Glutamatergic neuron (in vitro differentiated cells): ENCODE measurements around the gene FOS. TPM values are rescaled to one million over a fixed set of nuclear protein-coding genes. Genes with fewer than 3 reads are reported as not detected.

Source experiments
- DNase-seq: peaks from one replicate; pipeline ENCODE4 v3.0.0; 2022
- H3K27ac Mint-ChIP-seq: one replicate; pipeline ENCODE4 v1.8.0; 2020; ENCODE audit warnings: mild to moderate bottlenecking, mixed read lengths, inconsistent platforms; ENCODE audit not compliant: unreplicated experiment
- H3K27me3 Mint-ChIP-seq: one replicate; pipeline ENCODE4 v1.8.0; 2020; ENCODE audit warnings: mild to moderate bottlenecking, moderate library complexity, mixed read lengths, inconsistent platforms; ENCODE audit not compliant: unreplicated experiment
- H3K36me3 Mint-ChIP-seq: one replicate; pipeline ENCODE4 v1.8.0; 2020; ENCODE audit warnings: mild to moderate bottlenecking, mixed read lengths, inconsistent platforms; ENCODE audit not compliant: unreplicated experiment
- H3K4me1 Mint-ChIP-seq: one replicate; pipeline ENCODE4 v1.8.0; 2020; ENCODE audit warnings: mild to moderate bottlenecking, low read depth, mixed read lengths, inconsistent platforms; ENCODE audit not compliant: unreplicated experiment
- H3K4me3 Mint-ChIP-seq: one replicate; pipeline ENCODE4 v1.8.0; 2020; ENCODE audit warnings: mild to moderate bottlenecking, mixed read lengths, inconsistent platforms; ENCODE audit not compliant: unreplicated experiment
- H3K9me3 Mint-ChIP-seq: one replicate; pipeline ENCODE4 v1.8.0; 2020; ENCODE audit warnings: mild to moderate bottlenecking, moderate library complexity, mixed read lengths, inconsistent platforms; ENCODE audit not compliant: unreplicated experiment
- CTCF ChIP-seq: fragments of 200-600 bp; sonication (generic); IDR thresholded peaks from one replicate; pipeline ENCODE4 v1.5.0; 2021; ENCODE audit not compliant: partially characterized antibody, unreplicated experiment
- total RNA-seq: library from RNA; stranded (reverse); fragmentation: NEBNext Ultra II Directional; extraction: Animal tissue kit (Norgen Biotek cat#: 25700); gene quantifications from one replicate; pipeline ENCODE4 v1.2.1, GENCODE V29; 2021; ENCODE audit not compliant: unreplicated experiment

The FOS gene
- total RNA-seq, 1 donor from 2014 or later = 2.9 TPM

DNA sequence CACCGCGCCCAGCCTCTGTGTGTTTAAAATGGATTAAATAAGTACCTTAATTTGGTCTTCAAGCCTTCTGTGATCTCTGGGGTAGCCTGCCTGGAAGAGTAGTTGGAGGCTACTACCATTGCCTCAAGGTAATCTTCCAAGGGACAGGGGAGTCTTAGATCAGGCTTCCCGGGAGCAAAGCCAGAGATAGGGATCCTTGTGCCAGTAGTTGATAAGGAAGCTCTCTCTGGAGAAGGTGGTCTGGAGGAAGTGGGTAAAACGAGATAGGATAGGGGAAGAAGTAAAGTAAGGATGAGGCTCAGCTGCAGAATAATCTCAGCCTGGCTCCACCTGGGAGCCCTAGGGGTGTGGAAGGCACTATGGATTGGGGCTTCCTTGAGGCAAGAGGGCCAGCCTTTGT, 38.5 kb downstream of the FOS start:
- Mint-ChIP-seq H3K4me3 (no peak overlapping the region), H3K9me3 (peaks cover 3% of the 10 kb centered on the region), H3K27ac (no peak overlapping the region), H3K36me3 (no peaks in the 10 kb centered on the region), H3K4me1 (no peaks in the 10 kb centered on the region), H3K27me3 (no peaks in the 10 kb centered on the region)
- no peak for TF ChIP-seq CTCF
- DNase-seq = no peak

DNA sequence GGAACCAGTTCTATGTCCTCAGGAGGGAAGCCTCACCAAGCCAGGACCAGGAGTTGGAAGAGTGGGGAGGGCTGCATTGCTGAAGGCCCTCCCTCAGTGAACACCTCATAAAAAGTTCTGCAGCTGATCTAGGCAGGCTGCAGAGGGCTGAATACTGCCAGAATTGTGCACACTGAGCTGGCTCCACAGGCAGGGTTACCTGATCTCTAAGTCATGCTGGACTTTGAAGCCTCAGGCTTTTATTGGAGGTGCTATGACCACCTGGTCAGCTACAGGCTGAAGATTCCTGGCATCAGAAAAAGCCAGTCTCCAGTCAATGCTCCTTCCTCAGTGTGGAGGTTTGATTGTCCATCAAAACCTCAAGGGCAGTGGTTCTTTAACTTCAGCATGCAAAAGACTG, 39.7 kb downstream of the FOS start:
- no peak overlapping the region for H3K4me3 Mint-ChIP-seq
- H3K27ac Mint-ChIP-seq = no peak overlapping the region
- no peaks in the 10 kb centered on the region for H3K4me1 Mint-ChIP-seq
- TF ChIP-seq CTCF = no peak
- no peaks in the 10 kb centered on the region for H3K27me3 Mint-ChIP-seq
- H3K9me3 Mint-ChIP-seq = peaks cover 3% of the 10 kb centered on the region
- no peak for DNase-seq
- no peaks in the 10 kb centered on the region for H3K36me3 Mint-ChIP-seq

DNA sequence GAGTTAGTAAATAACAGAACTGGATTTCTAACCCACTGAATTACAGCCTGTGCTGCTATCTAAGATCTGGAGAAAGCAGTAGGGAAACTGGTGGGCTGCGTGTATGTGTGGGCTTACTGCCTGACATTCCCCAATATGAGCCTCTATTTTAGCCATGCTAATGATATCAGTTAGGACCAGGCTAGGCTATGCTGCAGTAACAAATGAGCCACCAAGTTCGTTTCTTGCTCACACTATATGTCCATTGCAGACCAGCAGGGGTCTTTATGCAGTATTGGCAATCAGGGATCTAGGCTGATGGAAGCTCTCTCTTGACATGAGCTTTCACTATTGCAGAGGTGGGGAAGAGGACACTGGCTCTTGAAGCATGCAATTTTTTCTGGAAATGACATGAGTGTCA, 40.4 kb downstream of the FOS start:
- no peaks in the 10 kb centered on the region for H3K36me3 Mint-ChIP-seq
- H3K4me1 Mint-ChIP-seq = no peaks in the 10 kb centered on the region
- peaks cover 3% of the 10 kb centered on the region for H3K9me3 Mint-ChIP-seq
- H3K27ac Mint-ChIP-seq = no peak overlapping the region
- H3K27me3 Mint-ChIP-seq = no peaks in the 10 kb centered on the region
- no peak for TF ChIP-seq CTCF
- DNase-seq = no peak
- H3K4me3 Mint-ChIP-seq = no peak overlapping the region

GRCh38 chr14:75320196-75320595, 41.6 kb downstream of the FOS start:
- H3K9me3 Mint-ChIP-seq = peaks cover 3% of the 10 kb centered on the region
- no peaks in the 10 kb centered on the region for H3K27me3 Mint-ChIP-seq
- no peak overlapping the region for H3K4me3 Mint-ChIP-seq
- H3K4me1 Mint-ChIP-seq = no peaks in the 10 kb centered on the region
- no peak overlapping the region for H3K27ac Mint-ChIP-seq
- H3K36me3 Mint-ChIP-seq = no peaks in the 10 kb centered on the region
- no peak for TF ChIP-seq CTCF
- DNase-seq = no peak

DNA sequence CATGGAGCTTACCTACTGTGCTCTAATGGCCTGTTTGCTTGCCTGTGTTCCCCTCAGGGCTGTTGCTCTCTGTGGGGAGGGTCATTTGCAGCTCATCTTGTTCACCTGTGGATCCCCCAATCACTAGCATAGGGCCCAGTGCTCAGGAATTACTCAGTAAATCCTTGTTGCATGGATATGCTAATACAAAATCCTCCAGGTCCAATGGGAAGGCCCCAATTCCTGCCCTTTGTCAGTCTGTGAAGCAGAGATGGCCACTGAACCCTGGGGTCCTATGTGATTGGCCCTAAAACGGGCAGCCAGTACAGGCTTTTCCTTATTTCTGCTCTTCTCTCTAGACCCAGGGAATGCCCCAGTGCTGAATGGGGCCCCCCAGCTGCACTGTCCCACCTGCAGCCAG, 44.1 kb downstream of the FOS start:
- no peaks in the 10 kb centered on the region for H3K27me3 Mint-ChIP-seq
- no peak overlapping the region for H3K27ac Mint-ChIP-seq
- H3K4me3 Mint-ChIP-seq = no peak overlapping the region
- H3K36me3 Mint-ChIP-seq = no peaks in the 10 kb centered on the region
- DNase-seq = no peak
- no peaks in the 10 kb centered on the region for H3K4me1 Mint-ChIP-seq
- peaks cover 3% of the 10 kb centered on the region for H3K9me3 Mint-ChIP-seq
- no peak for TF ChIP-seq CTCF
